ENCODE data around the gene FAM120C. TPM values are rescaled to one million over a fixed set of nuclear protein-coding genes. Genes with fewer than 3 reads are reported as not detected.

Gene FAM120C
- total RNA-seq, 2 experiments from 2014 or later: 8.3 to 8.4 TPM

GRCh38 chrX:54093159-54093558, 89.9 kb downstream of the FAM120C start:
- H3K27ac Mint-ChIP-seq: no peak overlapping the region
- H3K4me3 Mint-ChIP-seq: no peak overlapping the region
- POLR2A ChIA-PET: no interaction called here
- TF ChIP-seq CTCF (IDR thresholded peaks at IDR 0.05): no peak
- no peaks in the 10 kb centered on the region for H3K36me3 Mint-ChIP-seq (ENCODE audit: low read depth)
- no peak for DNase-seq
- no peaks in the 10 kb centered on the region for H3K4me1 Mint-ChIP-seq (ENCODE audit: low read depth)
- H3K27me3 Mint-ChIP-seq: no peaks in the 10 kb centered on the region
- ATAC-seq: no peak
- CTCF ChIA-PET: no interaction called here
- no peaks in the 10 kb centered on the region for H3K9me3 Mint-ChIP-seq
- intact Hi-C loops (cut with micrococcal nuclease): no loop called here

- intact Hi-C loops (cut with micrococcal nuclease): no loop called here
- no peak overlapping the region for H3K27ac Mint-ChIP-seq
- DNase-seq (no peak), ATAC-seq (no peak)
- H3K4me1 Mint-ChIP-seq (ENCODE audit: low read depth): no peaks in the 10 kb centered on the region
- H3K9me3 Mint-ChIP-seq: no peaks in the 10 kb centered on the region
- H3K36me3 Mint-ChIP-seq (ENCODE audit: low read depth): no peaks in the 10 kb centered on the region
- POLR2A ChIA-PET: no interaction called here
- H3K27me3 Mint-ChIP-seq: no peaks in the 10 kb centered on the region
- no peak overlapping the region for H3K4me3 Mint-ChIP-seq
- CTCF ChIA-PET: no interaction called here
- no peak for TF ChIP-seq CTCF (IDR thresholded peaks at IDR 0.05)
Observed at GRCh38 chrX:54090880-54091279, 92.2 kb downstream of the FAM120C start.

GRCh38 chrX:54089191-54089590, 93.9 kb downstream of the FAM120C start:
- CTCF ChIA-PET: no interaction called here
- POLR2A ChIA-PET: no interaction called here
- Mint-ChIP-seq H3K27me3 (no peaks in the 10 kb centered on the region), H3K36me3 (ENCODE audit: low read depth) (no peaks in the 10 kb centered on the region), H3K4me3 (no peak overlapping the region), H3K9me3 (no peaks in the 10 kb centered on the region), H3K27ac (no peak overlapping the region), H3K4me1 (ENCODE audit: low read depth) (no peaks in the 10 kb centered on the region)
- intact Hi-C loops (cut with micrococcal nuclease): no loop called here
- DNase-seq: no peak
- no peak for ATAC-seq
- TF ChIP-seq CTCF (IDR thresholded peaks at IDR 0.05): no peak

GRCh38 chrX:54087661-54088060, 95.4 kb downstream of the FAM120C start:
- ATAC-seq: no peak
- no peaks in the 10 kb centered on the region for H3K36me3 Mint-ChIP-seq (ENCODE audit: low read depth)

GRCh38 chrX:54085666-54086065, 97.4 kb downstream of the FAM120C start:
- Mint-ChIP-seq H3K36me3 (ENCODE audit: low read depth) (no peaks in the 10 kb centered on the region), H3K4me3 (no peak overlapping the region), H3K27me3 (no peaks in the 10 kb centered on the region), H3K4me1 (ENCODE audit: low read depth) (no peaks in the 10 kb centered on the region), H3K9me3 (no peaks in the 10 kb centered on the region), H3K27ac (no peak overlapping the region)
- ATAC-seq (no peak), DNase-seq (no peak)
- TF ChIP-seq CTCF (IDR thresholded peaks at IDR 0.05): no peak
- POLR2A ChIA-PET: no interaction called here
- intact Hi-C loops (cut with micrococcal nuclease): no loop called here
- CTCF ChIA-PET: no interaction called here

More at GRCh38 chrX:54087661-54088060, 95.4 kb downstream of the FAM120C start:
- Mint-ChIP-seq H3K27ac (no peak overlapping the region), H3K4me1 (ENCODE audit: low read depth) (no peaks in the 10 kb centered on the region), H3K4me3 (no peak overlapping the region), H3K27me3 (no peaks in the 10 kb centered on the region), H3K9me3 (no peaks in the 10 kb centered on the region)
- CTCF ChIA-PET: no interaction called here
- no peak for TF ChIP-seq CTCF (IDR thresholded peaks at IDR 0.05)
- DNase-seq: no peak
- POLR2A ChIA-PET: no interaction called here
- intact Hi-C loops (cut with micrococcal nuclease): no loop called here
